ENCODE measurements around the gene BAHD1. TPM values are rescaled to one million over a fixed set of nuclear protein-coding genes. Genes with fewer than 3 reads are reported as not detected.

BAHD1 gene
- polyA plus RNA-seq, 3 donors, result 8.7 to 10.0 (median 9.8) TPM

DNA sequence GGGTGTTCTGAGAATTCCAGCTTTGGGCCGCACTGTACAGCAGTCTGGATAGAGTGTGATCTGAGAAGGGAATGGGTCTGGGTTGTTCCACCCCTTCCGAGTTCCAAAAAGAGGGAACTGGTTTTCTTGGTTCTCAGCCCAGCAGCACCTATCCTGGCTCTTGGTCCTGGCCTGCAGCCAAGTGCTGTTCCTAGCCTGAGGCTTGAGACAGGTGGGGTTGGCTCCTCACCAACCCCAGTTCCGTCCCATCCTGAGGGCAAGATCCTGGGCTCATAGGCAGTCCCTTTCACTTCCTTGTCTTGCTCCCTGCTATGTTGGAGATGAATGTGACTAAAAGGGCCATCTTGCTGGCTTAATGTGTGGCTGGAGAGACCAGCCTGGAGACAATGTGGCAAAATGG, 20.0 kb upstream of the BAHD1 start:
- no peak overlapping the region for H3K27ac ChIP-seq (ENCODE audit: low read depth, low read length)
- WGBS, 3 donors, result 28 to 56% (median 53%) methylated on average over 3 of the region's 3 CpGs

GRCh38 chr15:40421246-40422157, 19.3 kb upstream of the BAHD1 start:
- 11 to 17% (median 15%) methylated on average over 31 of the region's 31 CpGs for WGBS, 3 donors

DNA sequence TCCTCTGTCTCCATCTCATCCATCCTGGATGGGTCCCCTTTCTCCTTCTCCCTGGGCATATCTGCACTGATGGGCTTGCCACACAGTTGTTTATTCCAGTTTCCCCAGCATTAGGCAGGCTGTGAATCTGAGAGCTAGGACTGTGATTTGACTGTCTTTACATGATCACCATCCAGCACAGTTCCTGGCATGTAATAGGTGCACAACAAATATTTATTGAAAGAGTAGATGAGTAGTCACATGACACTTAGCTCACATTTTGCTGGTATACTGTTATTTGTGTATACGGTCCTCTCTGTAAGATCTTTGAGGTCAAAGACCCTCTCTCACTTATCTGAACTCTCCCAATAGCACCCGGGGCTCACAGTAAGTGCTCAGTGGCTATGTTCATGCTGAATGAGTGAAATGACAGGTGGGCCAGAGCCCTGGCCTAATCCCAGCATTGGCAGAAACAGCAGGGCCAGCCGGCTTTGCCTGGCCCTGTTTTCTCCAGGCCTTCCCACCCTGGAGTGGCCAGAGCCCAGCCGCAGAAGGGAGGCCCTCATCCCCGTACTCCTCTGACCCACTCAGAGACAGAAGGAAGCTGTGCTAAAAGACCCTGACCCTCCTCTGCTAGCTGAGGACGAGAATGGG, 16.2 kb upstream of the BAHD1 start:
- 90 to 92% (median 91%) methylated on average over 6 of the region's 6 CpGs for WGBS, 3 donors

More at GRCh38 chr15:40421246-40422157, 19.3 kb upstream of the BAHD1 start:
- H3K27ac ChIP-seq (ENCODE audit: low read depth, low read length), result no peak overlapping the region

DNA sequence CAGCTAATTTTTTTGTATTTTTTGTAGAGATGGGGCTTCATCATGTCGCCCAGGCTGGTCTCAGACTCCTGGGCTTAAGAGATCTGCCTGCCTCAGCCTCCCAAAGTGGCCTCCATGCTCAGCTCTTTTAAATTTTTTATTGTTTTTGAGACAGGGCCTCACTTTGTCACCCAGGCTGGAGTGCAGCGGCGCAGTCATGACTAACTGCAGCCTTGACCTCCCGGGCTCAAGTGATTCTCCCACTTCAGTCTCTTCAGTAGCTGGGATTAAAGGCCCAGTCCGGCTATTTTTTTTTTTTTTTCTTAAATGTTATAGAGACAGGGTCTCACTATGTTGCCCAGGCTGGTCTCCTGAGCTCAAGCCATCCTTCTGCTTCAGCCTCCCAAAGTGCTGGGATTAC, 15.1 kb upstream of the BAHD1 start:
- whole genome bisulfite sequencing, 3 donors, result 93 to 97% (median 96%) methylated on average over 5 of the region's 5 CpGs
- H3K27ac ChIP-seq (ENCODE audit: low read depth, low read length), result no peak overlapping the region

More for the DNA sequence above, 16.2 kb upstream of the BAHD1 start:
- no peak overlapping the region for H3K27ac ChIP-seq (ENCODE audit: low read depth, low read length)

GRCh38 chr15:40427188-40427587, 13.6 kb upstream of the BAHD1 start:
- no peak overlapping the region for H3K27ac ChIP-seq (ENCODE audit: low read depth, low read length)
- 41 to 90% (median 89%) methylated on average over 9 of the region's 9 CpGs for WGBS, 3 donors

GRCh38 chr15:40428185-40428584, 12.6 kb upstream of the BAHD1 start:
- no peak overlapping the region for H3K27ac ChIP-seq (ENCODE audit: low read depth, low read length)
- WGBS, 3 donors, result 71 to 98% (median 93%) methylated on average over 4 of the region's 4 CpGs

DNA sequence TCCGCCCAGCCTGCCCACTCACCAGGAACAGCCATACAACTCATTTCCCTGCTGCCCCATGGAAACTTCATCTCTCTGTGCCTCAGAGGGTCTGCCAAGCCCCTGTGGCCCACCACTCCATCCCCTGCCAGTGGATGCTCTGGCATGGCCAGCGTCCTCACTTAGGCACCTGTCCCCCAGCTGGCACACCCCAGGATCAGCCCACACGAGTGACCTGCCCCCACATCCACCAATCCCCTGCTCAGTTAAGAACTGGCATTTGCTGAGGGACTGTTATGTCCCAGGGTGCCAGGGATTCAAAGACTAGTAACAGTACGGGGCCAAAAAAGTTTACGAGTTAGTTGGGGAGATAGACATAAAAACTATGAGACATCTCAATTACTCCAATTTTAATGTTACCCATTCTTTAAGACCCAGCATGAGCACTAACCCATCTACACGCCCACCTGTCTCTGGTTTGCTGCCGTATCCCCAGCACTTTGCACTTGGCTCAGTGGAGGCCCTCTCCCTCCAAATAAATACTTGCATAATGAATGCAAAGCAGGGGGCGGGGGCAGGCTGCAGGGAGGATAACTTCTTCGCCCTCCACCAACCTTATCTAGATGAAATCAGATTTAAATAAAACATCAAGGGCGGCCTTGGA, 11.6 kb upstream of the BAHD1 start:
- H3K27ac ChIP-seq (ENCODE audit: low read depth, low read length), result no peak overlapping the region
- WGBS, 3 donors, result 83 to 88% (median 87%) methylated on average over 10 of the region's 10 CpGs

GRCh38 chr15:40430271-40430805, 10.4 kb upstream of the BAHD1 start:
- WGBS, 3 donors, result 57 to 71% (median 64%) methylated on average over 10 of the region's 10 CpGs
- no peak overlapping the region for H3K27ac ChIP-seq (ENCODE audit: low read depth, low read length)

GRCh38 chr15:40435023-40435709, 5.6 kb upstream of the BAHD1 start:
- 57 to 68% (median 58%) methylated on average over 20 of the region's 20 CpGs for WGBS, 3 donors
- H3K27ac ChIP-seq (ENCODE audit: low read depth, low read length), result no peak overlapping the region

DNA sequence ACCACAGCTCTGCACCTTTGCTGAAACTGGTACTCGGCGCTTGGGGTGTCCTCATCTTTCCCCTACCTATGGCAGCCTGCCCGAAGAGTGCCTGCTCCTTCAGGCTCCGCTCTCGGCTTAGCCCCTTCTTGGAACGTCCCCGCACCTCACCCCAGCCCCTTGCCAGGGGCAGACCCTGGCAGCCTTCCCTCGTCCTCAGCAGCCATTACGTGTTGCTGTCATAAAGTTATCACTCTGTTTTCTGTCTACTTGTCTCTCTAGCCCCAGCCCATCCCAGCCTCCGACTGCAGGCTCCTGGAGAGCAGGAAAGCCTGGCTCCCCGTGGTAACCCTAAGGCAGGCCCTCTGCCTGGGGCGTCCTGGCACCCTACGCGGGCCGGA, 5.1 kb upstream of the BAHD1 start:
- 19 to 31% (median 19%) methylated on average over 14 to 15 of the region's 15 CpGs for WGBS, 3 donors
- H3K27ac ChIP-seq (ENCODE audit: low read depth, low read length), result no peak overlapping the region

GRCh38 chr15:40436116-40436891, 4.4 kb upstream of the BAHD1 start:
- WGBS, 3 donors, result 1 to 2% (median 2%) methylated on average over 32 to 37 of the region's 39 CpGs
- no peak overlapping the region for H3K27ac ChIP-seq (ENCODE audit: low read depth, low read length)

- 14 to 46% (median 18%) methylated on average over 17 of the region's 17 CpGs for WGBS, 3 donors
- no peak overlapping the region for H3K27ac ChIP-seq (ENCODE audit: low read depth, low read length)
Measured at GRCh38 chr15:40436892-40437751, 3.6 kb upstream of the BAHD1 start.

GRCh38 chr15:40437752-40438687, 2.7 kb upstream of the BAHD1 start:
- WGBS, 3 donors, result 62 to 68% (median 63%) methylated on average over 21 of the region's 21 CpGs
- no peak overlapping the region for H3K27ac ChIP-seq (ENCODE audit: low read depth, low read length)

GRCh38 chr15:40438712-40439111, 2.0 kb upstream of the BAHD1 start:
- H3K27ac ChIP-seq (ENCODE audit: low read depth, low read length), result no peak overlapping the region
- 32 to 74% (median 66%) methylated on average over 12 of the region's 12 CpGs for WGBS, 3 donors

GRCh38 chr15:40439461-40439959, 1.2 kb upstream of the BAHD1 start:
- no peak overlapping the region for H3K27ac ChIP-seq (ENCODE audit: low read depth, low read length)
- WGBS, 3 donors, result 9 to 12% (median 10%) methylated on average over 15 of the region's 15 CpGs

Data from adipose tissue (tissue), 3 donors.